GM19328 (cell line): ENCODE results near the gene SLC25A20.
"Not testable (repeated sequence)": the region's sequence is repeated elsewhere in the genome, so short reads cannot be mapped to it uniquely, and the experiment has no call there.

ENCODE experiments used
- ATAC-seq: cut with Tn5 transposase; IDR thresholded peaks from one replicate; pipeline ENCODE4 v1.9.1; 2021; ENCODE audit warnings: mild to moderate bottlenecking, moderate library complexity; ENCODE audit not compliant: unreplicated experiment

Gene SLC25A20

GRCh38 chr3:48898383-48899234 is at the start of gene SLC25A20:
SLC25A20 (minus strand) TSS chr3:48898882; CDS start chr3:48898794, 88 bp downstream.
- peak; percentile 90 for ATAC-seq

GRCh38 chr3:48945891-48946549 is 47.3 kb upstream of the SLC25A20 start:
- no peak for ATAC-seq

- no peak for ATAC-seq
These were observed 46.8 kb upstream of the SLC25A20 start for GRCh38 chr3:48945432-48945831.

GRCh38 chr3:48938689-48939088 is 40.0 kb upstream of the SLC25A20 start:
- no peak for ATAC-seq

GRCh38 chr3:48938156-48938555 is 39.5 kb upstream of the SLC25A20 start:
- no peak for ATAC-seq

GRCh38 chr3:48935530-48935929 is 36.8 kb upstream of the SLC25A20 start:
- ATAC-seq, result no peak

GRCh38 chr3:48934333-48934991 is 35.8 kb upstream of the SLC25A20 start:
- ATAC-seq, result no peak

- ATAC-seq, result no peak
These were observed 33.4 kb upstream of the SLC25A20 start for GRCh38 chr3:48931944-48932580.

GRCh38 chr3:48930590-48930989 is 31.9 kb upstream of the SLC25A20 start:
- no peak for ATAC-seq

- no peak for ATAC-seq
These were observed 30.8 kb upstream of the SLC25A20 start for GRCh38 chr3:48929358-48930035.

GRCh38 chr3:48928679-48929078 is 30.0 kb upstream of the SLC25A20 start:
- ATAC-seq, result no peak

GRCh38 chr3:48927928-48928327 is 29.2 kb upstream of the SLC25A20 start:
- no peak for ATAC-seq

GRCh38 chr3:48926425-48927392 is 28.0 kb upstream of the SLC25A20 start:
- ATAC-seq, result no peak

GRCh38 chr3:48919215-48920138 is 20.8 kb upstream of the SLC25A20 start:
- ATAC-seq, result peak; percentile 17

- peak; percentile 68 for ATAC-seq
These were observed 19.9 kb upstream of the SLC25A20 start, which contains the start of gene ARIH2 for GRCh38 chr3:48918388-48919214. ARIH2 (plus strand) TSS chr3:48918842; CDS start chr3:48927559, 8,717 bp downstream.

GRCh38 chr3:48915296-48915695 is 16.6 kb upstream of the SLC25A20 start:
- ATAC-seq, result no peak

- ATAC-seq, result not testable (repeated sequence)
These were observed 8.3 kb upstream of the SLC25A20 start for GRCh38 chr3:48907026-48907425.
